Lower leg skin (tissue), 4 donors: Measurements from ENCODE around the gene ZKSCAN5. TPM values are rescaled to one million over a fixed set of nuclear protein-coding genes. Genes with fewer than 3 reads are reported as not detected.
"Not testable (repeated sequence)": the region's sequence is repeated elsewhere in the genome, so short reads cannot be mapped to it uniquely, and the experiment has no call there.

Source experiments
- DNase-seq, 2 donors: peaks; one replicate each; pipeline ENCODE4 v3.0.0-alpha.2; 2019; ENCODE audit warnings: low spot score in 2 of 2
- H3K4me3 ChIP-seq: fragments of 200-600 bp; sonication (generic); 2 replicates; pipeline ENCODE4 v1.5.1; 2017; ENCODE audit warnings: mild to moderate bottlenecking, low read depth; ENCODE audit not compliant: poor library complexity, severe bottlenecking
- CTCF ChIP-seq, 3 donors: fragments of 450-650 bp; IDR thresholded peaks; one replicate each; pipeline ENCODE4 v1.5.1; 2016; ENCODE audit warnings: antibody characterized with exemption in 3 of 3, mild to moderate bottlenecking in 3 of 3, moderate library complexity in 2 of 3
- POLR2A ChIP-seq, 2 donors: fragments of 450-650 bp; IDR thresholded peaks; one replicate each; pipeline ENCODE4 v1.6.1; 2016 to 2017; ENCODE audit warnings: antibody characterized with exemption in 2 of 2, mild to moderate bottlenecking in 1 of 2, moderate library complexity in 1 of 2
- WGBS, 2 donors: methylation state at CpG; one replicate each; pipeline ENCODE4 v1.1.5; 2018; 5-methylcytosine and 5-hydroxymethylcytosine counted together
- intact Hi-C: fragments of 100-400 bp; cut with DNase I; formaldehyde crosslinking; loops from one replicate; pipeline ENCODE4 v1.15.0; 2023; ENCODE audit warnings: low total_unique reads
- total RNA-seq, 4 donors: library from RNA; depleted of rRNA; stranded (reverse); fragments of >200 nt; gene quantifications; one replicate each; pipeline ENCODE4 v1.1.0, GENCODE V29; 2016

ZKSCAN5 gene
- total RNA-seq, 4 donors from 2014 or later: 3.9 to 6.7 (median 5.7) TPM

- peak in 1 of 2 donors; percentile 85 for DNase-seq
- peak overlapping the region; percentile 31 for H3K4me3 ChIP-seq
- TF ChIP-seq POLR2A (IDR thresholded peaks at IDR 0.05): no peak
- TF ChIP-seq CTCF (IDR thresholded peaks at IDR 0.05): no peak
- intact Hi-C loops: no loop called here
- whole genome bisulfite sequencing, 2 donors: 1 to 4% methylated on average over 47 to 53 of the region's 54 CpGs
Measured at GRCh38 chr7:99579956-99580777, 75.7 kb downstream of the ZKSCAN5 start.

GRCh38 chr7:99580778-99581332 is 76.4 kb downstream of the ZKSCAN5 start:
- DNase-seq, intact Hi-C loops: not testable (repeated sequence)
- peak overlapping the region; percentile 31 for H3K4me3 ChIP-seq
- WGBS, 2 donors: 61 to 63% methylated on average over 4 of the region's 4 CpGs

Other genes with a start within 250 kb of the ZKSCAN5 start
- gene MYH16, start 231.8 kb upstream of the ZKSCAN5 start, total RNA-seq: not detected
- 100 to 1,000 TPM; 108 to 140 (median 123) TPM for gene ARPC1A, start 178.8 kb upstream of the ZKSCAN5 start, total RNA-seq
- gene ARPC1B, start 129.9 kb upstream of the ZKSCAN5 start, total RNA-seq: 10 to 100 TPM; 51.4 to 83.1 (median 54.3) TPM
- gene PDAP1, start 96.1 kb upstream of the ZKSCAN5 start, total RNA-seq: 10 to 100 TPM; 64.8 to 81.8 (median 73.9) TPM
- 10 to 100 TPM; 48.2 to 71.0 (median 58.5) TPM for gene BUD31, start 95.7 kb upstream of the ZKSCAN5 start, total RNA-seq
- gene PTCD1, start 65.9 kb upstream of the ZKSCAN5 start, total RNA-seq: 10 to 100 TPM in 1 of 4 donors, 1 to 10 TPM in 3; 8.5 to 14.2 (median 9.5) TPM
- gene CPSF4, start 65.7 kb upstream of the ZKSCAN5 start, total RNA-seq: 10 to 100 TPM; 23.7 to 41.6 (median 28.3) TPM
- 100 to 1,000 TPM; 332 to 806 (median 519) TPM for gene ATP5MF, start 38.5 kb upstream of the ZKSCAN5 start, total RNA-seq
- 1 to 10 TPM; 1.9 to 5.3 (median 3.3) TPM for gene ZNF789, start 31.8 kb upstream of the ZKSCAN5 start, total RNA-seq
- gene ZNF394, start 4.4 kb upstream of the ZKSCAN5 start, total RNA-seq: 10 to 100 TPM; 26.2 to 55.0 (median 40.5) TPM
- gene FAM200A, start 47.5 kb downstream of the ZKSCAN5 start, total RNA-seq: 1 to 10 TPM; 4.3 to 8.8 (median 6.5) TPM
- gene ZNF655, start 54.0 kb downstream of the ZKSCAN5 start, total RNA-seq: 100 to 1,000 TPM; 102 to 261 (median 114) TPM
- gene TMEM225B, start 93.6 kb downstream of the ZKSCAN5 start, total RNA-seq: 1 to 10 TPM; 1.7 to 4.6 (median 2.6) TPM
- 10 to 100 TPM; 19.4 to 38.0 (median 23.7) TPM for gene ZSCAN25, start 112.3 kb downstream of the ZKSCAN5 start, total RNA-seq
- gene CYP3A5, start 175.3 kb downstream of the ZKSCAN5 start, total RNA-seq: 100 to 1,000 TPM in 2 of 4 donors, 10 to 100 TPM in 2; 36.9 to 195 (median 79.4) TPM
- gene CYP3A7, start 230.5 kb downstream of the ZKSCAN5 start, total RNA-seq: under 1 TPM in 2 of 4 donors, not detected in 2; 0.30 to 0.65 TPM